ENCODE results near the gene FBXL17. TPM values are rescaled to one million over a fixed set of nuclear protein-coding genes. Genes with fewer than 3 reads are reported as not detected.

FBXL17 gene
- total RNA-seq, 1 donor from 2014 or later, result 27.3 TPM

DNA sequence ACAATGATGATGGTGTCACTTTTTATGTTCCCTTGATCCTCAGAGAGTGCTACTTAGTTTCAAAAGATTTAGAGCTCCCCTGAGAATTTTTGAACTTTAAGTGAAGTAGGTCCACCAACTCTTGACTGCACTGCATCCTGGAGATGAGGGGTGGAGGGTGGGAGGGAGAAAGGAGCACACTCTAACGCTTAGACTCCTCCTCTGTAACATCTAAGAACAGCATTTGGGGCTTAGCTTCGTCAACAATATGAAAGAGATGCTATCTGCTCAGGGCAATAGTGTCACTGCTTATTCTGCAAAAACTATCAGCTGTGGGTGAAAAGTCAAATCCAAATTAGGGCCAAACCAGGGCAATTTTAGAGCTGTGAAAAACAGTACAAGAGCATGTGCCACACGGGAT lies 468.4 kb downstream of the FBXL17 start:
- intact Hi-C loops (cut with DNase I), result no loop called here
- no peak for DNase-seq (ENCODE audit: low spot score)

DNA sequence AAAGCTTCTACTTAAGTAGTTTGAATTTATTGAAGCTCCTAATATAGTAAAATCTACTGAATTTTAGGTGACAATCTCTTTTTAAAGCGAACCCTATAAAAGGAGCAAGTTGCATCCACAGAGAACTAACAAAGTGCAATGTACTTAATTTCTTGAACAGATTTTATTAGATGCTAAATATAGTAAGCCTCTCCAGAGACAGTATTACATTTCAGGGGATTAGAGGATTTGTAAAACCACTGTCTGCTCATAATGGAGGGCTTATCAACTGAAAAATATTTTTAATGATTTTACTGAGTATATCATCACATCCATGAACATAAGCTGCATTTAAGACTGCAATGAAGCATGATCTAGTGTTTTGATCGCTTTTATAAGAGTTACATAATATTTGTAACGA lies 481.2 kb downstream of the FBXL17 start:
- DNase-seq (ENCODE audit: low spot score), result no peak

DNA sequence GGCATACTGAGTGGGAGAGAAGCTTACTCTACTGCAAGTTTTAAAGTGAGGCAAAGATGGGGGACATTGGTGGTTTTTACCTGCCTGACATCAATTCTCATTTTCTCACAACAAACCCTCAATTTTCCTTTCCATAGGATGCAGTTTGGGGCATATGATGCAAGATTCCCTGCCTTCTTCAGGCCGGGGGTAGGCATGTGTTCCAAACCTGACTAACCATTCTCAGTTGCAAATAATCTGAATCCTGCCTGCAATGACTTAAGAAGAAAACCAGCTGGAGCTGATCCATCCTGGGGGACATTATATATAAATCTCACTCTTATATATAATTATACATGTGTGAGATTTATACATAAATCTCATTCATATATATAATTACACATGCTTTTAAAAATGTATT lies 487.5 kb downstream of the FBXL17 start:
- DNase-seq (ENCODE audit: low spot score), result no peak
- intact Hi-C loops (cut with DNase I), result no loop called here

More for the DNA sequence above, 481.2 kb downstream of the FBXL17 start:
- intact Hi-C loops (cut with DNase I), result no loop called here

DNA sequence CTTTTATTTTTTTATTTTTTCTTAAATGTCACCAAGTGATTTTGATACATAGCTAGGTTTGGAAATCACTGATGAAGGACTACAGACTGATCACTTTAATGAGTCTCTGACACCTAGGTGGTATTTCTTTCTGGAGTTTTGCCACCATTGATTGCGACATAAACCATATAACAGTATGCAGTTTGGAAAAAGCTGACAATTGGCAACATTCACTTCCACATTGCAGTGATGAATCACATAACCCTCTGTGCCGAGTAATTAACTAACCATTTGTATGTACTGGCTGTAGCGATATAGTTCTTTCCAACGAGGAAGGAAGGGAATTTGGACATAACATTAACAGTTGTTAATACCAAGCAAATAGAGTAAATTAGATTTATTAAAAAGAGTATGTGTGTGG lies 488.3 kb downstream of the FBXL17 start:
- no peak for DNase-seq (ENCODE audit: low spot score)
- intact Hi-C loops (cut with DNase I), result no loop called here

DNA sequence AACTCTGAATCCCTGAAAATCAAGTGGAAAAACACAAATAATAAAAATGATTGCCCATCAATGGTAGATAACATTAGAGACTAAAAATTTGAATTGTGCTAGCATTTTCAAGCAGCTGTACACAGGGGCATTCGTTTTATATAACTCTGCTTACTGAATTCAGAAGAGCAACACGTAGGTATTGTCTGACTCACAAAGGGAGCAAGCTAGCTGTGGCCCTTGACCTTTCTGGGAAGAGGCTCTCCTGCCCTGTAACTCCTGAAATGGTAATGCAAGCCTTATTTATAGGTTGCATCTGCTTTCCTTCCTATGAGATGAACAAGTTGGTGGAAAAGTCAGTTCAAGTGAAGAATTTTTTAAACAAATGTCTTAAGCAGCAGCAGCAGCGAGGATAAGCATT lies 492.5 kb downstream of the FBXL17 start:
- intact Hi-C loops (cut with DNase I), result no loop called here
- no peak for DNase-seq (ENCODE audit: low spot score)

DNA sequence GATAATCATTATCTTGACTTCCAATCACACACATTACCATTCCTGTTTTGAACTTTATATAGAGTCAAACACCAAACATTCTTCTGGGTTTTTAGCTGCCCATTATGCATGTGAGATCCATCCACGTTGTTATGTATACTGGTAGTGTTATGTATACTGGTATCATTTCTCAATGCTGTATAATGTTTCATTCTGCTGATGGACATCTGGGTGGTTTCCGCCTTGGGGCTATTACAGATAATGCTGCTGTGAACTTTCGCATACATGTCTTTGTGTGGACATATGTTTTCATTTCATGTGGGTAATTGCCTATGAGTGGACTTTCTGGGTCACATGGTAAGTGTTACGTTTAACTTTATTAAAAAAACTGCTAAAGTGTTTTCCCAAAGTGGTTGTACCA lies 493.4 kb downstream of the FBXL17 start:
- intact Hi-C loops (cut with DNase I), result no loop called here
- DNase-seq (ENCODE audit: low spot score), result no peak

DNA sequence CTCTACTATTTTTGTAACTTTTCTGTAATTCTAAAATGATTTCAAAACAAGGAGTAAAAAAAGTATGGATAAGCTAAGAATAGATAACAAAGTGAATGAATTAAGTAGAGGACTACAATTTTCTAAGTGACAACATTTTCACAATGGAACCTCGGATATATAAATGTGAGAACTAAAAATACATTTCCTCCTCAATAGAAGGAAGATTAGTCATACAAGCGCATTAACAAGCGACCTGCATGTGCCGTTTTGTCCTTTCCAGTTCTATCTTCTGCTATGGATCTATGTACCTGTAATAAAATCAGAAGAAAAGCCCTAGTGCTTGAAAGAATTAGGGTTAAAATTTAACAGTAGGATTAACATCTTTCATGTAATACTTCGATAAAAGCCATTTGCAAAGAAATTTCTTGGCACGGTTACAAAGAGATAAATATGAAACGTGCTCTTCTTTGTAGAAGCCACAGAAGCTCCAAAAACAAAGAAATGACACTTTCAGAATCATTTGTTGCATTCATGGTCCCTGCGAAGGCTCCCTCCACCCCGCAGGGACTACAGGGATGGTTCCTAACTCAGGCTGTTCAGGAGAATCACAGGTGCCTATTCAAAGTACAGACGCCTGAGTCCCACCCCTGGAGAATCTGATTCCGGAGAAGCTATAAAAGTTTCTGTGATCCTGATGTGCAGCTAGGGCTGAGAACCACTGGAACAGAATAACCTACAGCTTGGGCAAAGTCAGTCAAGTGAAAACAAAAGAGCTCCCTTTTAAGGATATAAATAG lies 494.5 kb downstream of the FBXL17 start:
- DNase-seq (ENCODE audit: low spot score), result no peak

DNA sequence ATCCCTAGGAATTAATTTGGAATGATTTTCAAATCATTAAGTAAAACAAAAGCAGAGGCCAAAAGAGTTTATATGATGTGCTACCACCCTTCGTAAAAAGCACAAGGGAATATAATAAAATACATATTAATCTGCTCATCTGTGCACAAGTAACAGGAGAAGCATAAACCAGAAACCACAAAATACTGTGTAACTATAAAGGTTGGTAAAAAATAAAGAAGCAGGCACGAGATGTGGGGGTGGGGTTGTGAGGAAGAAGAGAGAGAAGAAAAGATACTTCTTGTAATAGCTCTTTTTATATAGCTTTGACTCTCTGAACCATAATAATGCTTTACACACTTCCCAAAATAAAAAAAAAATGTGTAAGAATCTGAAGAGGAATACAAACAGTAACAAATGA lies 496.3 kb downstream of the FBXL17 start:
- DNase-seq (ENCODE audit: low spot score), result no peak
- intact Hi-C loops (cut with DNase I), result no loop called here

More for the DNA sequence above, 494.5 kb downstream of the FBXL17 start:
- intact Hi-C loops (cut with DNase I), result no loop called here

DNA sequence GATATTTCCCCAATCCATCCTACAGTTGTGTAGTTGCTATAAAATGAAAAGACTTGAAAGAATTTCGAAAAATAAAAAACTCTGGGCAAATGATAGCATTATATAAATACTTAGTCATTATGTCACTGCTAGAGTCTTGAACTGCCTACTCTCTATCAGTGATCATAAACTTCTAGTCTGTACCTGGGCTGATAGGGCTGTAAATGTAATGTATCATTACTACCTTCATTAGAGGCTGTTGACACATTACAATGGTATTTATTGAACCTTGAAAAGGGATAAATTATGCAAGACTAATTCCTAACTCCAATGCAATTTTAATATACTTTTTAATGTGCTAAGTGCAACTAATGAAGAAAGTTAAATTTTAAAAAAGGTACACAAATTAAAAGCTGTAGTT lies 497.0 kb downstream of the FBXL17 start:
- intact Hi-C loops (cut with DNase I), result no loop called here
- no peak for DNase-seq (ENCODE audit: low spot score)

DNA sequence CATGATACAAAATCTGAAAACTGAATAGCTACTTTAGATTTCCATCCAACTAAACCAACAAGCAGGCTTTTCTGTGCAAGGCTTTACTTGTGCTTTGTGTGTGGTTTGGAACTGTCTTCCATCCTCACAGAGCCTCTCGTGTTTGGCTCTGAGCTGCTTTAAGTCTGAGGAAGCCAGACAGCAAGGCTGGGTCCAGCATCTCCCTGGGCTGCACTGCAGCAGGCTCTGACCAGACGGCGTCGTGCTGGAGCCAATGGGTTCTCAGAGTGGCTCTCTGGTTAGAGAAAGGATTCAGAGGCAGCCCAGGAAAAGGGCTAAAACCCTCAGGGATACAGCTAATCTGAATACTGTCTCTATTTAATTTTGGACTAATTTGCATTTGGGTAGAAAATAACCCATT lies 503.2 kb downstream of the FBXL17 start:
- intact Hi-C loops (cut with DNase I), result no loop called here
- DNase-seq (ENCODE audit: low spot score), result no peak

DNA sequence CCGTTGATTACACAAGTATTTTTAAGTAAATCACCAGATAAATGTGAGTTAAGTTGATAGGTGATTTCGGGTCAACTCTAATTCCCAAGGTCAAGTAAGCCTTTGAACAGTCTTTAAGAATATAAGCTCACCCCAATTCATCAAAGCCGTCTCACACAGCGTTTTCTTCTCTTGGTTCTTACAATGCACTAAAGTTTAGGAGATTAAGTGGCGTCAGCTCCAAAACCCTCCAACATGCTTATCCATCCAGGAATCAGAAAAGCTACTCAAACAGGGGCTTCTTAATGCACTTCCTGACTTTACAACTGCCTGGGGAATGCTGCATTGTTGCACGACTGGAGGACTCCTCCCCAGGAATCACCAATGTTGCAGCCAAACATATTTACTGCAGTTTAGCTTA lies 505.0 kb downstream of the FBXL17 start:
- intact Hi-C loops (cut with DNase I), result no loop called here
- no peak for DNase-seq (ENCODE audit: low spot score)

DNA sequence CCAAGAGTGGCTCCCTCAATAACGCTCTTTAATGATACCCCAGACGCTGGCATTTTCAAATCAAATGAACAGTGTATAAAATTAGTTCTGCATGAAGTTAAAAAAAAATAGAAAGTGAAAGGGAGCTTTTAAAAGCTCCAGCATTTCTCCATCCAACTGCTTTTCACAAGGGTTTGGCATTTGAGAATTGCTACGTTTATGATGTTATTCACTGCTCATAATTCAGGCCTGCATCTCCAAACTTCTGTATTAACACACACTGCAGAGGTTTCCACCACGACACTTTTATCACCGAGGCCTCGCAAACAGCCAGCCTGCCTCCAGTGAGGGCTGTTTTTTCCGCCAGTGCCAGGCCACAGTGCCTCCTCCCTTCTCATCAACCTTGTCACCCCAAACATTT lies 505.6 kb downstream of the FBXL17 start:
- no peak for DNase-seq (ENCODE audit: low spot score)
- intact Hi-C loops (cut with DNase I), result no loop called here

DNA sequence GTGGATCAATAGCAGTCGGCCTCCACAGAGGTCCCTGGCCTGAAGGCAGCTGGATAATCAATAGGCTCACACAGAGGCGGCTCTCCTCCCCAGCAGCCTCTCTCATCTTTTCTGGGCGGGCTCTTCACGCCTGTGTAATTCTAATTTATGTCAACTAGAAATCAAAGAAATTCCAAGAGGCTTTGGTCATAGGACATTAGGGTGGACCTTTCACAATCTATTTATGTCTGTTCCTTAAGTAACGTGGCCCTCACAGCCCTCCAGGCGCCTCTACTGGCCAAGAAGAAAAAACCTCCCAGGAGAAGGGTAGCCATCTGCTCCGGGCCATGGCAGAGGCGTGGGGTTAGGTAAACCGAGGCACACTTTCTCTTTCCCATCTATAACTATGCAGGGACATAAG lies 506.1 kb downstream of the FBXL17 start:
- DNase-seq (ENCODE audit: low spot score), result no peak
- intact Hi-C loops (cut with DNase I), result no loop called here

DNA sequence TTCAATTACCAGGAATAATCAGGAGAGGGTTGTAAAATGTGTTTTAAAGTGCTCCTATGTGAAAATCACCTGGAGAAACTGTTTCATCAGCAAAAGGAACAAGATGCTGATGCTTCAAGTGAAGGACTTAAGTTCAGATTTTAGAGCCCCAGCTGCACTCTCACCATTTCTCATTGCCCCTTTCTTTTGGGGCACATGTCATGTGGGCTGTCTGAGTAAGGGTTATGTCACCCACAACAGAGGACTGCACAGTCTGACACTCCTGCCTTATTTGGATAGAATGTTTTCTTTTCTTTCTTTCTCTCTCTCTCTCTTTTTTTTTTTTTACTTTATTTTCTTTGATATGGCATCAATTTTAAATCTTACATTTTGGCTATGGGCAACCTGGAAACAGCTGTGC lies 507.1 kb downstream of the FBXL17 start:
- no peak for DNase-seq (ENCODE audit: low spot score)
- intact Hi-C loops (cut with DNase I), result no loop called here

DNA sequence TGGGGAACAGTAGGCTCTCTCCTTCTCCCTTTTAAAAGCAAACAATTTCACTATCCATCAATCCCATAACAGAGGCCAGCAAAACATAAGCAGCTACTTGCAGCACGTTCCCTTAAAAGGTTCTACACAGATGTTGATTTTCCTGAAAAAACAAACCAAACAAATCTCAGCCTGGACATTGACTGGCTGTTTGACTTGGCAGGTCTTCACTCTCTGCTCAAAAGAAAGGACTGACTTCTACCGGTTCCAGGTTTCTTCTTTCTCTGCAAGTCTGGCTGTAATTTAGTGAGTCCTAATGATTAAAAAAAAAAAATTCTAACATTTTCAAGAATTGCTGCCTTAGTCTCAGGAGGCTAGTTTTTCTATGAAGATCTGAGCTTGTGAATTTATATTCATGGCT lies 508.0 kb downstream of the FBXL17 start:
- intact Hi-C loops (cut with DNase I), result no loop called here
- DNase-seq (ENCODE audit: low spot score), result no peak

DNA sequence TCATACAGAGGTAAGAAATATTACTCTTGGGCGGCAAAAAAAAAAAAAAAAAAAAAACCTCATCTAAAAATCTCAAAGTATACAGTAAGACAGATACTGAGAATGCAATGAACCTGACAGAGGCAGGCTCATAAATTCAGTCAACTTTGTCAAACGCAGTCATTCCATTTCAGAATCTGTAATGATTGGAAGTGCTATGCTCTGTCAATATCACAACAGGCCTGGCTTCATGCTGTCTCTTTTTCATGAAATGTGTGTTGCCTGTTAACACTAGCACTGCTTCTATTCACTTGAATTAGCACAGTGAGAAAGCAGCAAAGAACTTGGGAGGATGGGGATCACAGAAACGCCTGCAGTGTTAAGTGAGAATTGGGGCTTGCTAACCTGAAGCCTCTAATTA lies 510.9 kb downstream of the FBXL17 start:
- no peak for DNase-seq (ENCODE audit: low spot score)
- intact Hi-C loops (cut with DNase I), result no loop called here

DNA sequence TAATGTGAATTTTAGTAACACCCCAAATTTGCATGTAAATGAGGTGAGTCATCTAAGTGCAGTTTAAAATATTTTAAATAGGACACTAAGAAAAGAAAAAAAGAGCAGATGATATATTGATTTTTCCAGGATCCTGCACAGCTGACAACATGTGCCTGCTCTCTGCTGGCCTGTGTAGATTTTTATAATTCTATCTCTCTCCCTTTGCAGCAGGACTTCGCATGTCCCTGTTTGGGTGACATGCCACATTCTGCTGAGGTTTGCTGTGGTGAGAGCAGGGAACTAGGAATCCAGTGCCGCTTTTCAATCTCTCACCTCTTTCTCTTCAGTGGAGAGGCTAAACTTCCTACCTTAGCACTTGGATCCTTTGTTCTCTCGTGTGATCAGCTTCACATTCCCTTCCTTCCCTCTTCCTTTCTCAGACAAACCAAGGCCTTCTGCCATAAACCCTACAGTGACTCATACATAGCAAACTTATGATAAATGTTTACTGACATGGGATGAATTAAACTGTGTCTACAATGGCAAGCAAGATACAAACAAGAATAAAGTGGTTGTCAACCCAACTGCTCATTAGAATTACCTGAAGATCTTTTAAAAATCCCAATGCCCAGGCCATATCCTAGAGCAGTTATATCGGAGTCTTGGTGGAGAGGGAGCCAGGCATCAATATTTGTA lies 512.3 kb downstream of the FBXL17 start:
- intact Hi-C loops (cut with DNase I), result no loop called here
- DNase-seq (ENCODE audit: low spot score), result no peak

DNA sequence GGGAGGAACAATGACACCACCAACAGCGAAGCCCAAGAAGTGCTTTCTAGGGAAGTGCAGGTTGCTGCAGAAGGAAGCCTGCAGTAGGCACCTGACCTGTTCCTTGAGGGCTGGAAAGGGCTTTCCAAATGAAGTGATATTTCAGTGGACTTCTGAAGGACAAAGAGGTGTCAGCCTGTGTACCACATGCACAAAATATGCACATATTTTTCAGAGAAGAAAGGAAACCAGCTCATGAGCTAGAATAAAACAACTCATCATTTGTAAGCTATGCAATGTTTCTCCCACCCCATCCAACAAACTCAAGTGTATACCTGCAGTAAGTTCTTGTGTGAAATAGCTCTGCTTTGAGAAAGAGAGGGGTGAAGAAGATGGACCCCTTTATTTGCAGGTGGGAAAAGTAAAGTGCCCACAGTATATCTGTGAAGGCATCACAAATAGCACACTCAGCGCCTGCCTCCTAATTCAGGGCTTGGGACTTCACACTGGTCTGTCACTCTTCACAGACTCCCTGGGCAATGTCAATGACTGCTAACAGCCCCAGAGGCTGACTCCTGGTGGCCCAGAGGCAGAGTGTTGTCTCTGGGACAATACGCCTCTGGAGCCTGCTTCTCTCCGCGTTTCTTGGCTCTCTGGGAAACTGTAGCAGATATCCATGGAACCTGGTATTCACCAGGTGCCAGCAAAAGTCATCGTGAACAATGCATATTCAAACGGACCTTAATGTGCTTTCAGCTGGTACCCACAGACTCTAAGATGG lies 513.1 kb downstream of the FBXL17 start:
- intact Hi-C loops (cut with DNase I), result no loop called here
- no peak for DNase-seq (ENCODE audit: low spot score)

DNA sequence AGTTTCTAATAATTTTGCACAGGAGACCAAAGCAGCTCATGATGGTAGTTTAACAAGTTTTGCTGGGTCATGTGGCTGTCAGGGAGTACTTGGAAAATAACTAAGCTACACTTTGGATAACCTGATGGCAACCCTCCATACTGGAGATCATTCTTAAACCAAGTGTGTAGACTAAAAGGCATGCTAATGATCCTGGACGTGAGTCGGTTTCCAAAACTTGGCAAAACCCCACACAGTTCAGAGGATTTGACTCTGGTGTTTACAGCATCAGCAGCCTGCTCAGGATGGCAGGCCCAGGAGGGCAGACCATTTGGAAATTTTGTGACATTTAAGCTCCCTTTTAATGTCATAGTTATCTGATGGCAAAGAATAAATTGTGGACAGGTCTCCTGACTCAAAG lies 514.6 kb downstream of the FBXL17 start:
- intact Hi-C loops (cut with DNase I), result no loop called here
- DNase-seq (ENCODE audit: low spot score), result no peak

DNA sequence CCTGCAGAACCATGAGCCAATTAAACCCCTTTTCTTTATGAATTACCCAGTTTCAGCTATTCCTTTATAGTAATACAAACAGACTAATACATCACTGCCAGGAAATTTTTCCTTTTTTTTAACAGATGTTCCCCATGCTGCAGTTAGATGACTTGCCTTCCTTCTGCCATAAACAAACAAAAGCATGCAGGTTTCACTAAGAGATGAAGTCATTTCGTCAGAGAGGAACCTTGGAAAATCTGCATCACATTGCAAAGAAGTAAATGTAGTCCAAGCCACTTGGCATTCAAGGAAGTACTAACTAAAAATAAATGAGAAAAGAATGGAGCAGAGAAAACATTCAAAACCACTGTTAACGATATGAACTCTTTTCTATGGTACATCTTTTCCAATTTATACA lies 517.1 kb downstream of the FBXL17 start:
- no peak for DNase-seq (ENCODE audit: low spot score)
- intact Hi-C loops (cut with DNase I), result no loop called here

DNA sequence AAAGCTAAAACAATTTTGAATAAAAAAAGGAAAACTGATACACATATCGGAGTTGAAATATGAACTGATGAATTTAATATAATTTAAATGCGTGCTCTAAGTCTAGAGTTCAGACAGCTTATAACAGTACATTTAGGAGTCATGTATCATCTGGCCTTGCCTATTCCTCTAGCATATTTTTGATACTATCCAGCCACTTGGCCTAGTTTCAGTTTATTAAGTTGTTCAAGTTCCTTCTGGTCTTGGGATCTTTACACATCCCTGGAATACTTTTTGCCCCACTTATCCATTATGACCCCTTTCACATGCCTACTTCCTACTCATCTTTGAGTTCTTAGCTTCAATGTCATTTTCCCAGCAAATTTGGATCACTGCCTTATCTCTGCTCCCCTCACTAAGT lies 518.8 kb downstream of the FBXL17 start:
- DNase-seq (ENCODE audit: low spot score), result no peak
- intact Hi-C loops (cut with DNase I), result no loop called here
